Stimulated activated CD8-positive, alpha-beta memory T cell treated with anti-CD3 and anti-CD28 coated beads, Interleukin-4, amount 100 ng/mL, for 48 hours (primary cell): ENCODE measurements around the gene AEBP1.
A peak's percentile ranks its signal among the peaks of the same experiment; 100 is the strongest.

Experiments used
- DNase-seq: peaks from one replicate; pipeline ENCODE4 v3.0.0-alpha.2; 2020

The AEBP1 gene

GRCh38 chr7:44067064-44067951 lies 36.8 kb upstream of the AEBP1 start:
- no peak for DNase-seq

DNA sequence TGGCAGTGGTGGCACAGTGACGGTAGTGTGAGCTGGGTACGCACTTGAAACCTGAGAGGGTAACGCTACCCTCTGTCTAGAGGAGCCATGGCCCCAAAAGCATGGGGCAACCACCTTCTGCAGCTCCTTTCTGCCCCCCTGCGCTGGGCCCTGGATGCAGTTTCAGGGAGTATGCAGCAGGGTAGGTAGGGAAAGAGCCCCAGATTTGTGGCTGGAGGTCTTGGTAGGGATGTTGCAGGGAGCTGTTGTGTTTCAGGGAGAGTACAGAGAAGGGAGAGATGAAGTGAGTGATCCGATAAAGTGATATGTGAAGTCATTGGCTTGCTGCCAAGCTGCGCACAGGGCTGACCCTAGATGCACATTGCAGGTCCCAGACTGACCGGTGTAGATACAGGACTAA lies 36.1 kb upstream of the AEBP1 start:
- no peak for DNase-seq

- DNase-seq = no peak
Observed at GRCh38 chr7:44071726-44072363, 32.3 kb upstream of the AEBP1 start.

DNA sequence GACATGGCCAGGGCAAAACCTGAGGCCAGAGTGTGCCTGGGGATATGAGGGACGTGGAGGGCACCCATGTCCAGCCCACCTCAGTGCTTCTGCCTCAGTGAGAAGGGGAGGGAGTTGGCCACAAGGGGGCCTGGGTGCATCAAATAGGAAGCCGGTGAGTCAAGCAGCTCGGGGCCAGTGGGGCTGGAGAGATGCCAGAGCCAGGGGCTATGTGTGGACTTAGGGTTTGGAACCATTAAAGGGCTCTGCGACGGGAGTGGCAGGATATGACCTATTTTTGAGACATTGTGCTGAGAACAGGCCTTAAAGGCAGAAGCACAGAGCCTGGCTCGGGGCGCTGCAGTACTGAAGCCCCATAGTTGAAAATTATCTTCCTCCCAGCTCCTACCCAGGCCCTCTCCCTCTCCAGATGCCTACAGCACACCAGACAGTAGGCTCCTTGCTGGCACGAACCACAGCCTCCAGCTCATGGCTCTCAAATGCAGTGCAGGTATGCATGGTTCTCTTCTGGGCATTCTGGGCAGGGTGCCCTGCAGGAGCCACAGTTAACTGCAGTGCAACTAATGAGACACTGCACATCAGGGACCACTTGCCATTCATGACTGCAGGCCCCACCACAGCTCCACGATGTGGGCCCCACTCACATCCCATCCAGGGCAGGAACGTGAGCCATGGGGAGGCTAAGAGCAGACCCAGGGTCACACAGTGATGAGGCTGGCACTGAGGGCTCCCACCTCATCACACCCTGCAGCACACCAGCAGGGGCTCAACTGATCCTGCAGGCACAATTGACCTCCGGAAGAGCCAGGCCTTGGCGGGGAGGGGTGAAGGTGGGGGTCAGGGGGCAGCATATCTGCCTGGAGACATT lies 31.5 kb upstream of the AEBP1 start:
- peak; percentile 66 for DNase-seq

GRCh38 chr7:44073664-44074348 lies 30.3 kb upstream of the AEBP1 start:
- DNase-seq = peak; percentile 77

DNA sequence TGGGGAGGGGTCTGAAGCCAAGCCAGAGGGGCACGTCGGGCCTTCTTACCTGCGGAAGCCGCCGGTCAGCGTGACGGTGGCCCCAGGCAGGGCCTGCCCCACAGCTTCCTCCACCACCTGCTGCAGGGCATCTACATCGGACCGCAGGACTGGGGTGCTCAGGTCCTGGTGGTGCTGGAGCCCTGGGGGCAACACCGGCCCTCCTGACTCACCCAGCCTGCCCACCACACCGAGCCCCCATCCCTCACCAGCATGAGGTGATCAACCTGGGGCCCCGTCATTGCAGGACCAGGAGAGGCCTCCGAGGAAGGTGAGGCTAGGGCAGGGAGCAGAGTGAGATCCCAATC lies 29.8 kb upstream of the AEBP1 start:
- no peak for DNase-seq

DNA sequence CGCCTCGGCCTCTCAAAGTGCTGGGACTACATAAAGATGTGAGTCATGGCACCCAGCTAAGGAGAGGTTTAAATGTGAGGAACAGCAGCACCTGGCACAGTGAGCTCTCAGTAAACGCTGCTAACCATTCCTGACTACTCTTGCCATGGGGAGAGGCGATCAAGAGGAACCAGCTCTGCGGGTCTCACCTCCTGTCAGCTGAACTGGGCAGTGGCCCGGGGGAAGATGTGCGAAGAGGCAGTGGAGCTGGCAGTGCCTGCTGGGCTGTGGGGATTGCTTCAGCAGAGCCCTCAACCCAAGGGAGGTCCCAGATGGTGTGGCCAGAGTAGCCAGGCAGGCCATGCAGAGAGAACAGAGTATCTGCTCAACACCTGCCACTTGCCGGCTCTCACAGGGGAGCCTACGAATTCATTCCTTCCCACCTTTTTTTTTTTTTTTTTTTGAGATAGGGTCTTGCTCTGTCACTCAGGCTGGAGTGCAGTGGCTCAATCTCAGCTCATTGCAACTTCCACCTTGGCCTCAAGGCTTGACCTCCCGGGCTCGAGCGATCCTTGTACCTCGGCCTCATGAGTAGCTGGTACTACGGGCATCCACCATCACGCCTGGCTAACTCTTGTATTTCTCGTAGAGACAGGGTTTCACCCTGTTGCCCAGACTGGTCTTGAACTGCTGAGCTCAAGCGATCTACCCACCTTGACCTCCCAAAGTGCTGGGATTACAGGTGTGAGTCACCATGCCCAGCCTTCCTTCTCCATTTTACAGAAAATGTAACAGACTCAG lies 28.7 kb upstream of the AEBP1 start:
- DNase-seq = no peak

- no peak for DNase-seq
Observed at GRCh38 chr7:44076101-44076895, 27.8 kb upstream of the AEBP1 start.

DNA sequence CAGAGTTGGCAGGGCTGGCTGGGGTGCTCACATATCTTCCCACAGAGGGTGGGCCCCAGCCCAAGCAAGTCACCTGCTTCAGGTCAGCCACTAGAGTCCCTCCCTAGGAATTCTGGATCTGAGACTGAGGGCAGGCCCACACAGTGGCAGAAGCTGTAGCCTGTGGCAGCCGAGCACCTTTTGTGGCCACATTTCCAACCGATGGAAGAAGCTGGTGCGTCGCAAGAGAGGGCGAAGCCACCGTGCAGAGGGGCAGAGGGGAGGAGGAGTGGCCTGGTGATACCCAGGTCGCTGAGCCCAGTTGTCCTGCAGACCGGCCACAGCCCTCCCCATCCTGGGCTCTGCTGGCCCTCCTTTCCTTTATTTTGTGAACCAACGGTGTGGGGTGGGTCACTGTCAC lies 27.1 kb upstream of the AEBP1 start:
- no peak for DNase-seq

- DNase-seq = no peak
Observed at GRCh38 chr7:44077681-44078091, 26.5 kb upstream of the AEBP1 start.

- DNase-seq = no peak
Observed at GRCh38 chr7:44078521-44078920, 25.6 kb upstream of the AEBP1 start.

GRCh38 chr7:44079331-44080021 lies 24.7 kb upstream of the AEBP1 start:
- DNase-seq = no peak

DNA sequence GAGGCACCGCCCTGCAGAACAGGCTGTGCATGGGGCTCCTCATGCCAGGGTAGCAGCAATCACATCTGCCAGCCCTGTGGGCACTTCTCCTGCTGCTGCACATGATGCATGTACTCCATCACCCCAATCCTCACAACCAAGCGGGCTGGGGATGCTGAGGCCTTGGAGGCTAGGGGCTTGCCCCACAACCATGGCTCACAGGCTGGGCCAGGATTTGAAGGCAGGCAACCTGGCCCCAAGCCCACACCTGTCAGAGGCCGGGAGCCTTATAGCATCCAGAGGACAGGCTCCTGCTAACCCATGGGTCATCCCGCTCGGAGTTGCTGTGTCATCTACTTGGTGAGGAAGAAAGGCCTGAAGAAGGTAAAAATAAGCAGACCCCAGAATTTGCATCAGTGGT lies 24.0 kb upstream of the AEBP1 start:
- no peak for DNase-seq

DNA sequence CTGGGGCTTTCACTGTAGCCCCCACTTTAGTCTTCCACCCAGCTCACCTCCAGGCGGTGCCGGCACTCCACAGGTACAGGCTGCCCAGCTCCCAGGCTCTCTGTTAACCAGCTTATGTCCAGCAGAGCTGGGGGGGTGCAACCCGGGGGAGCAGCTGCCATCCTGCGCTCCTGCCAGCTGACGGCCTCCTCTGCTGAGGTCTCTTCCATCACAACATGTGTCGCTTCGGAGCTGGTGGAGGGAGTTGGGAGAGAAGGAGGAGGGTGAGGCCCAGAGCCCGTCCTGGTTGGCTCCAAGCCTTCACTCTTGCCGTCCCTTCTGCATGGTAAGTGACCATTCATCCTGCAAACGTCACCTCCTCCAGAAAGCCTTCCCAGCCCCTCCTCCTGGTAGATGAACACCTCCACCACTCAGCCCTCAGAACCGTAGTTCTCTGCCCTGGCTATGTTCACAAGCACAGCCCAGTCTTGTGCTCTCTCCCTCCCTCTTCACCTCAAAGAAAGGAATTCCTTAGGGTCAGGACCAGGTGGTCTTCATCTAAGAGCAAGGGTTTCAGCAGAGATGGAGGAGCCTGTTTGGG lies 23.4 kb upstream of the AEBP1 start:
- DNase-seq = no peak

DNA sequence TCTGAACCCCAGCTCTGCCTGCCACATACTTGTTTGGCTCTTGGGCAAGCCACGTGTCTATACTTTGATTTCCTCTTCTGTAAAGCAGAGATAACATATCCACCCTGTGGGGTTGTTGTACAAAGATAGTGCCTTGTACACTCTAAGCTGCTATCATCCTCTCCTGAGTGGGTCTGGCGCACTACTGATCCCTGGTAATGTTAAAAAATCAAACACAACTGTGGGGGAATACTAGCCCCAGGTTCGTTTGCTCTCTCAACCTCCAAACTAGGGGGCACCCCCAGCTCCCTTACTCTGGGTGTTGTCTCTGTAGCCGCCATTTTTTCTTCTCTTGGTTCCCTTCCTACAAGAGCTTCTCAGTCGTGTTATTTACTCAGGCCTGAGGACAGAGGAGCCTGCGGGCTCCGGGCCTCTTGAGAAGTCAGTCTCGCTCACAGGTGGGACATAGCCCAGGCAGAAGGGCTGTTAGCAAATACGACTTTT lies 22.8 kb upstream of the AEBP1 start:
- DNase-seq = peak; percentile 50

GRCh38 chr7:44082541-44083207 lies 21.5 kb upstream of the AEBP1 start:
- peak; percentile 97 for DNase-seq

GRCh38 chr7:44083796-44084195 lies 20.3 kb upstream of the AEBP1 start:
- DNase-seq = no peak

- no peak for DNase-seq
Observed at GRCh38 chr7:44084701-44085100, 19.4 kb upstream of the AEBP1 start.

- no peak for DNase-seq
Observed at GRCh38 chr7:44085546-44085945, 18.6 kb upstream of the AEBP1 start.

- DNase-seq = no peak
Observed at GRCh38 chr7:44086627-44087026, 17.5 kb upstream of the AEBP1 start.
